Lower lobe of right lung (tissue), 2 donors: ENCODE data around the gene ZNF778. TPM values are rescaled to one million over a fixed set of nuclear protein-coding genes. Genes with fewer than 3 reads are reported as not detected.
"Not testable (repeated sequence)": the region's sequence is repeated elsewhere in the genome, so short reads cannot be mapped to it uniquely, and the experiment has no call there.

Source experiments
- ATAC-seq, 2 donors: fragments of 200-7000 bp; cut with Tn5 transposase; one replicate each; pipeline ENCODE4 v1.9.1; 2020 to 2022; ENCODE audit warnings: mild to moderate bottlenecking in 2 of 2, moderate library complexity in 2 of 2
- DNase-seq: peaks from one replicate; pipeline ENCODE4 v3.0.0-alpha.2; 2020
- H3K27ac ChIP-seq: fragments of 200-600 bp; one replicate; pipeline ENCODE4 v1.8.0; 2022
- H3K27me3 ChIP-seq: fragments of 200-600 bp; one replicate; pipeline ENCODE4 v1.8.0; 2022; ENCODE audit warnings: low read depth
- H3K36me3 ChIP-seq: fragments of 200-600 bp; one replicate; pipeline ENCODE4 v1.8.0; 2022; ENCODE audit warnings: mild to moderate bottlenecking
- H3K4me1 ChIP-seq: fragments of 200-600 bp; one replicate; pipeline ENCODE4 v1.8.0; 2022
- H3K4me3 ChIP-seq: fragments of 200-600 bp; one replicate; pipeline ENCODE4 v1.8.0; 2022; ENCODE audit warnings: mild to moderate bottlenecking
- H3K9me3 ChIP-seq: fragments of 200-600 bp; one replicate; pipeline ENCODE4 v1.8.0; 2022
- intact Hi-C: fragments of 100-400 bp; cut with DNase I; formaldehyde crosslinking; loops from one replicate; pipeline ENCODE4 v1.11.0; 2022
- total RNA-seq: library from RNA; stranded (reverse); fragmentation: NEBNext Ultra II Directional; extraction: Animal tissue kit (Norgen Biotek cat#: 25700); gene quantifications from one replicate; pipeline ENCODE4 v1.2.1, GENCODE V29; 2021
- TF ChIP-seq, protein P1 (sequence below): fragments of 200-600 bp; IDR thresholded peaks from one replicate; pipeline ENCODE4 v1.8.0; 2022; ENCODE audit warnings: antibody characterized with exemption, mild to moderate bottlenecking
- donor health status: DM: no; HTN: yes; CAD: no; lungs with severe emphysema.

Gene ZNF778
- total RNA-seq, 1 donor from 2014 or later = 9.7 TPM

DNA sequence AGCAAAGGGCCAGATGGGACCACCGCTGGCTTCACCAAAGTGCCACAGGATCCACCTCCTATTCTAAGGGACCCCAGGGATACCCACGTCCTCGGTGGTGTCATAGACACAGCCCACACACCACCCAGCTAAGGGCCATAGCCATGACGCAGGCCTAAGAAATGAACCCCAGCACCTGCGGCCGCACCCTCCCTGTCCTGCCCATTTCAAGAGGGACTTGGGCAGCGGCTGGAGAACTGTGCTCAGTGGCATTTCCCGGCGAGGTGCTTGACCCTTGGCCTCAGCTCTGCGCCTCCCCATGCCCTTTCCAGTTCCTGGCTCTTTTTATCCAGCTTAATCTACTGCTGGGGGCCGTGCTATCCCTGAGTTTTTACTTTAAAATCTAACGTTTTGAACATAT lies 27.3 kb downstream of the ZNF778 start:
- intact Hi-C loops = no loop called here
- DNase-seq (peak; percentile 88), ATAC-seq (peak; percentile 56 to 68)

DNA sequence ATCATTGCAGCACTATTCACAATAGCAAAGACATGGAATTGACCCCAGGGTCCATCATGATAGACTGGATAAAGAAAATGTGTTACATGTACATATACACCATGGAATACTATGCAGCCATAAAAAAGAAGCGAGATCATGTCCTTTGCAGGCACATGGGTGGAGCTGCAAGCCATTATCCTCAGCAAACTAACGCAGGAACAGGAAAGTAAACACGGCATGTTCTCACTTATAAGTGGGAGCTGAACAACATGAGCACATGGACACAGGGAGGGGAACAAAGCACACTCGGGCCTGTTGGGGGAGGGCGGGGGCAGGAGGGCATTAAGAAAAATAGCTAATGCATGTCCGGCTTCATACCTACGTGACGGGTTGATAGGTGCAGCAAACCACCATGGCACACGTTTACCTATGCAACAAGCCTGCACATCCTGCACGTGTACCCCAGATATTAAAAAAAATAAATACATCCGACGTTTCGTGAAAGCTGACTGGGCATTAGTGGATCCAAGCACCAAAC lies 28.9 kb downstream of the ZNF778 start:
- peak; percentile 23 to 31 for ATAC-seq
- peak overlapping the region; percentile 82 for H3K27ac ChIP-seq
- intact Hi-C loops = no loop called here

More for the DNA sequence above, 27.3 kb downstream of the ZNF778 start:
- peaks cover 16% of the 10 kb centered on the region for H3K4me1 ChIP-seq
- no peaks in the 10 kb centered on the region for H3K27me3 ChIP-seq
- TF ChIP-seq, protein P1, sequence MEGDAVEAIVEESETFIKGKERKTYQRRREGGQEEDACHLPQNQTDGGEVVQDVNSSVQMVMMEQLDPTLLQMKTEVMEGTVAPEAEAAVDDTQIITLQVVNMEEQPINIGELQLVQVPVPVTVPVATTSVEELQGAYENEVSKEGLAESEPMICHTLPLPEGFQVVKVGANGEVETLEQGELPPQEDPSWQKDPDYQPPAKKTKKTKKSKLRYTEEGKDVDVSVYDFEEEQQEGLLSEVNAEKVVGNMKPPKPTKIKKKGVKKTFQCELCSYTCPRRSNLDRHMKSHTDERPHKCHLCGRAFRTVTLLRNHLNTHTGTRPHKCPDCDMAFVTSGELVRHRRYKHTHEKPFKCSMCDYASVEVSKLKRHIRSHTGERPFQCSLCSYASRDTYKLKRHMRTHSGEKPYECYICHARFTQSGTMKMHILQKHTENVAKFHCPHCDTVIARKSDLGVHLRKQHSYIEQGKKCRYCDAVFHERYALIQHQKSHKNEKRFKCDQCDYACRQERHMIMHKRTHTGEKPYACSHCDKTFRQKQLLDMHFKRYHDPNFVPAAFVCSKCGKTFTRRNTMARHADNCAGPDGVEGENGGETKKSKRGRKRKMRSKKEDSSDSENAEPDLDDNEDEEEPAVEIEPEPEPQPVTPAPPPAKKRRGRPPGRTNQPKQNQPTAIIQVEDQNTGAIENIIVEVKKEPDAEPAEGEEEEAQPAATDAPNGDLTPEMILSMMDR = no peak
- H3K36me3 ChIP-seq = no peaks in the 10 kb centered on the region
- H3K9me3 ChIP-seq = no peaks in the 10 kb centered on the region
- H3K4me3 ChIP-seq = no peak overlapping the region
- H3K27ac ChIP-seq = peak overlapping the region; percentile 81

DNA sequence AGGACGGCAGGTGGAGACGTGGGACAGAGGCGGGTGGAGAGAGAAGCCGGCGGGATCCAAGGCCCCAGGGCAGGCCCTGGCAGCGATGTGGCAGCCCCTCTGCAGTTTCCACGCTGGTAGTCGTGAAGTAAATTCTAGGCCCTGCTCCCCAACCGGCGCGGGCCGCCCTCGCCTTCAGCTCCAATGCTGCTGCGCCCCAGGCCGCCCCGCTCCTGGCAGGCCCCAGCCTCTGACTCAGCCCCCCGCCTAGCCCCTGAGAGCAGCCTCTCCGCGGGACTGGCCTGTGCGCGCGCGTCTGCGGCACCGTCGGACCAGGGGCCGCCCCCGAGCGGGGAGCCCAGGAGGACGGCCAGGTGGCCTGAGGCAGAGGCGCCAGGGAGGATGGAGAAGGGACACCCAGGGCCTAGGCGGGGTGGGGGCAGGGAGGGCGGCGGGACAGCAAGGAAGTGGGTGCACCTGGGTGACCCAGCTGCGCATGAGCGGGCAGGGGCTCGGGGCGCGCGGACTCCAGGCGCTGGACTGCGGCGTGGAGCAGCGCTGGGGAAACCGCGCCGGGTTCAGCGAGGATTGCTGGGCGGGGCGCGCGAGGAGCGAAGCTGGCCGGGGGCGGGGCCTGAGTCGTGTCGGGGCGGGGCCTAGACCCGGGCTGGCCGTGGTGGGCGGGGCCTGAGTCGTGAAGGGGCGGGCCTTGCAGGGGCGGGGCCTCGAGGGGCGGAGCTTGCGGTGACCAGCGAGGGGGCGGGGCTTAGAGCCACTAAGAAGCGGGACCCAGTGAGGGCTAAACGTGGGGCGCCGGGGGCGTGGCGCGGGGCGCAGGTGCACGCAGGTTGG lies 29.6 kb downstream of the ZNF778 start:
- H3K27ac ChIP-seq = peak overlapping the region; percentile 82
- ATAC-seq = peak; percentile 93 to 97

More for the DNA sequence above, 28.9 kb downstream of the ZNF778 start:
- Histone ChIP-seq H3K4me1 (peaks cover 7% of the 10 kb centered on the region), H3K9me3 (peaks cover 5% of the 10 kb centered on the region), H3K27me3 (no peaks in the 10 kb centered on the region), H3K36me3 (no peaks in the 10 kb centered on the region), H3K4me3 (peak overlapping the region; percentile 53)
- TF ChIP-seq, protein P1 = no peak
- peak; percentile 69 for DNase-seq

DNA sequence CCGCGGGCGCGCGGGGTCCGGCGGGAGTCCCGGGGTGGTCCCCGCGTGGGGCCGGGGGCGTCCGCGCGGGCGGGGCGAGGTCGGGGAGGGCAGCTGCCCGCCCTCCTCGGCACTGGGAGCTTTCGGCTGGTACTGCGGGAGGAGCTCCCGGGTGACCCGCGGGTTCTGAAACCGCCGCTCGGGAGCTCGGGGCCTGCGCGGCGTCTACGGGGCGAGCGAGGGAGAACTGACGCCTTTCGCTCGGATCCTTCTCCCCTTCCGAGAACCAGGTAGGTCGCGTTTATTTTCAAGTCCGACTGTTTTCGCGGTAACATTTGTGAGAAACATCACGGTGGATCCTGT lies 30.2 kb downstream of the ZNF778 start:
- ATAC-seq, DNase-seq, H3K4me1 ChIP-seq, H3K27me3 ChIP-seq, H3K9me3 ChIP-seq, H3K27ac ChIP-seq, intact Hi-C loops, H3K36me3 ChIP-seq: not testable (repeated sequence)
- H3K4me3 ChIP-seq = peak overlapping the region; percentile 53

More for the DNA sequence above, 29.6 kb downstream of the ZNF778 start:
- TF ChIP-seq, protein P1 = no peak
- DNase-seq = peak; percentile 91
- Histone ChIP-seq H3K9me3 (peaks cover 5% of the 10 kb centered on the region), H3K4me3 (peak overlapping the region; percentile 53), H3K27me3 (no peaks in the 10 kb centered on the region), H3K36me3 (no peaks in the 10 kb centered on the region), H3K4me1 (peaks cover 7% of the 10 kb centered on the region)
- intact Hi-C loops = no loop called here

DNA sequence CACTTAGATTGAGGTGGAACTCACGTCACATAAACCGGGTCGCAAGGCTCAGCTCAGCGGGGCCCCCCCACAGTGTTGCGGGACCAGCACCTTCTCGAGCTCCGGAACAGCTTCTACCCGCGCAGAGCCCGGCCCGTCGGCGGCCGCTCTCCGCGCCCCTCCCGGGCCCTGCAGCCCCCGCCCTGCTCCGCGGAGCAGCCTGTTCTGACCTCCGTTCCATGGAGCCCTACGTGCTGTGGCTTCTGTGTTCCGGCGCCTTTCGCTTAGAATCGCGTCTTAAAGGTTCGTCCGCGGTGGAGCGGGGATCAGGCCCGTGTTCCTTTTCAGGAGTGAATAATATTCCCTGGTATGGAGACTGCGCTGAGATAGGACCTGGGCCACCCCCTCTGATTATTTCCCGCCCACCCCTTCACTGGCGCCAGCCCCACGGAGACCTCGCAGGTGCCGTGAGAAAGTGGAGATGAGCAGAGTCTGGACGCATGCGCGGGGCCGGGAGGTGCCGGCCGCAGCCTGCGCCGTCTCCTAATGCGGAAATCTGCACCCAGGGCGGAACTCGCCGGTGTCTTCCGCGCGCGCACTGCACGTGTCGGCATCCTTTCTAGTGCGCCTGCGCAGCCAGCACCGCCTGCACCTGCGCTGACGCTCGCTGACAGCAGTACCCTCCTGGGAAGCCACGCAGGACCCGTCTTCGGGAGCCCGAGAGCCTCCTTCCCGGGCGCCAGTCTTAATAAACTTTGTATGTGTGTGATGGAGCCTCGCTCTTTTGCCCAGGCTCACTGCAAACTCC lies 30.9 kb downstream of the ZNF778 start:
- H3K27ac ChIP-seq = no peak overlapping the region
- H3K9me3 ChIP-seq = peaks cover 5% of the 10 kb centered on the region
- no peaks in the 10 kb centered on the region for H3K27me3 ChIP-seq
- ATAC-seq = no peak
- H3K4me1 ChIP-seq = peaks cover 7% of the 10 kb centered on the region
- H3K36me3 ChIP-seq = no peaks in the 10 kb centered on the region
- no peak for DNase-seq
- TF ChIP-seq, protein P1 = no peak
- H3K4me3 ChIP-seq = peak overlapping the region; percentile 53
- intact Hi-C loops = no loop called here
